ENCODE data around the gene CTIF. TPM values are rescaled to one million over a fixed set of nuclear protein-coding genes. Genes with fewer than 3 reads are reported as not detected.

CTIF gene
- total RNA-seq, 2 donors from 2014 or later, result 30.6 to 61.2 TPM

- DNase-seq (ENCODE audit: low spot score), result no peak
- H3K27me3 ChIP-seq, result no peaks in the 10 kb centered on the region
- peaks cover 0 to 37% of the 10 kb centered on the region in 2 donors for H3K4me1 ChIP-seq
- TF ChIP-seq CTCF (IDR thresholded peaks at IDR 0.05), result no peak
- H3K27ac ChIP-seq, result no peak overlapping the region
- H3K36me3 ChIP-seq, result peaks cover 10% of the 10 kb centered on the region
- H3K4me3 ChIP-seq, result no peak overlapping the region
- no peaks in the 10 kb centered on the region for H3K9me3 ChIP-seq
Measured at GRCh38 chr18:48577478-48578190, 38.8 kb downstream of the CTIF start.

GRCh38 chr18:48578289-48578688 is 39.5 kb downstream of the CTIF start:
- no peak for TF ChIP-seq CTCF (IDR thresholded peaks at IDR 0.05)
- no peak for DNase-seq (ENCODE audit: low spot score)
- peaks cover 0 to 38% of the 10 kb centered on the region in 2 donors for H3K4me1 ChIP-seq

GRCh38 chr18:48580066-48580465 is 41.2 kb downstream of the CTIF start:
- Histone ChIP-seq H3K4me1 (peaks cover 0 to 55% of the 10 kb centered on the region in 2 donors), H3K27ac (no peak overlapping the region), H3K9me3 (no peaks in the 10 kb centered on the region), H3K27me3 (no peaks in the 10 kb centered on the region), H3K4me3 (no peak overlapping the region), H3K36me3 (peaks cover 10% of the 10 kb centered on the region)
- no peak for TF ChIP-seq CTCF (IDR thresholded peaks at IDR 0.05)
- no peak for DNase-seq (ENCODE audit: low spot score)

More at GRCh38 chr18:48578289-48578688, 39.5 kb downstream of the CTIF start:
- no peaks in the 10 kb centered on the region for H3K27me3 ChIP-seq
- H3K9me3 ChIP-seq, result no peaks in the 10 kb centered on the region
- H3K27ac ChIP-seq, result no peak overlapping the region
- H3K4me3 ChIP-seq, result no peak overlapping the region
- peaks cover 10% of the 10 kb centered on the region for H3K36me3 ChIP-seq

GRCh38 chr18:48580782-48581181 is 42.0 kb downstream of the CTIF start:
- peak; percentile 80 for DNase-seq (ENCODE audit: low spot score)
- H3K4me3 ChIP-seq, result no peak overlapping the region
- H3K27ac ChIP-seq, result no peak overlapping the region
- H3K36me3 ChIP-seq, result peaks cover 4% of the 10 kb centered on the region
- H3K4me1 ChIP-seq, result peaks cover 0 to 49% of the 10 kb centered on the region in 2 donors
- H3K27me3 ChIP-seq, result no peaks in the 10 kb centered on the region
- TF ChIP-seq CTCF (IDR thresholded peaks at IDR 0.05), result no peak
- H3K9me3 ChIP-seq, result no peaks in the 10 kb centered on the region

- no peak for DNase-seq (ENCODE audit: low spot score)
- H3K4me3 ChIP-seq, result no peak overlapping the region
- H3K36me3 ChIP-seq, result no peaks in the 10 kb centered on the region
- H3K27ac ChIP-seq, result no peak overlapping the region
- TF ChIP-seq CTCF (IDR thresholded peaks at IDR 0.05), result no peak
- peaks cover 0 to 48% of the 10 kb centered on the region in 2 donors for H3K4me1 ChIP-seq
- no peaks in the 10 kb centered on the region for H3K9me3 ChIP-seq
- H3K27me3 ChIP-seq, result no peaks in the 10 kb centered on the region
Measured at GRCh38 chr18:48581206-48581605, 42.4 kb downstream of the CTIF start.

GRCh38 chr18:48581941-48582340 is 43.1 kb downstream of the CTIF start:
- Histone ChIP-seq H3K9me3 (no peaks in the 10 kb centered on the region), H3K27ac (no peak overlapping the region), H3K4me1 (peaks cover 0 to 48% of the 10 kb centered on the region in 2 donors), H3K27me3 (no peaks in the 10 kb centered on the region), H3K36me3 (no peaks in the 10 kb centered on the region), H3K4me3 (no peak overlapping the region)
- DNase-seq (ENCODE audit: low spot score), result no peak
- TF ChIP-seq CTCF (IDR thresholded peaks at IDR 0.05), result no peak

Data from right atrium auricular region (tissue), 2 donors.